Lower leg skin (tissue), 4 donors: ENCODE data around the gene ITSN1. TPM values are rescaled to one million over a fixed set of nuclear protein-coding genes. Genes with fewer than 3 reads are reported as not detected.

Source experiments
- DNase-seq, 2 donors: peaks; one replicate each; pipeline ENCODE4 v3.0.0-alpha.2; 2019; ENCODE audit warnings: low spot score in 2 of 2
- H3K4me3 ChIP-seq: fragments of 200-600 bp; sonication (generic); 2 replicates; pipeline ENCODE4 v1.5.1; 2017; ENCODE audit warnings: mild to moderate bottlenecking, low read depth; ENCODE audit not compliant: poor library complexity, severe bottlenecking
- POLR2A ChIP-seq, 2 donors: fragments of 450-650 bp; IDR thresholded peaks; one replicate each; pipeline ENCODE4 v1.6.1; 2016 to 2017; ENCODE audit warnings: antibody characterized with exemption in 2 of 2, mild to moderate bottlenecking in 1 of 2, moderate library complexity in 1 of 2
- WGBS, 2 donors: methylation state at CpG; one replicate each; pipeline ENCODE4 v1.1.5; 2018; 5-methylcytosine and 5-hydroxymethylcytosine counted together
- intact Hi-C: fragments of 100-400 bp; cut with DNase I; formaldehyde crosslinking; loops from one replicate; pipeline ENCODE4 v1.15.0; 2023; ENCODE audit warnings: low total_unique reads
- total RNA-seq, 4 donors: library from RNA; depleted of rRNA; stranded (reverse); fragments of >200 nt; gene quantifications; one replicate each; pipeline ENCODE4 v1.1.0, GENCODE V29; 2016
- TF ChIP-seq, protein P1 (sequence below), 3 donors: fragments of 450-650 bp; IDR thresholded peaks; one replicate each; pipeline ENCODE4 v1.5.1; 2016; ENCODE audit warnings: antibody characterized with exemption in 3 of 3, mild to moderate bottlenecking in 3 of 3, moderate library complexity in 2 of 3

Gene ITSN1
- total RNA-seq, 4 donors from 2014 or later = 17.4 to 39.5 (median 31.7) TPM

- 39 to 46% methylated on average over 6 of the region's 6 CpGs for WGBS, 2 donors
- intact Hi-C loops = no loop called here
- no peak for TF ChIP-seq POLR2A (IDR thresholded peaks at IDR 0.05)
- TF ChIP-seq, protein P1, sequence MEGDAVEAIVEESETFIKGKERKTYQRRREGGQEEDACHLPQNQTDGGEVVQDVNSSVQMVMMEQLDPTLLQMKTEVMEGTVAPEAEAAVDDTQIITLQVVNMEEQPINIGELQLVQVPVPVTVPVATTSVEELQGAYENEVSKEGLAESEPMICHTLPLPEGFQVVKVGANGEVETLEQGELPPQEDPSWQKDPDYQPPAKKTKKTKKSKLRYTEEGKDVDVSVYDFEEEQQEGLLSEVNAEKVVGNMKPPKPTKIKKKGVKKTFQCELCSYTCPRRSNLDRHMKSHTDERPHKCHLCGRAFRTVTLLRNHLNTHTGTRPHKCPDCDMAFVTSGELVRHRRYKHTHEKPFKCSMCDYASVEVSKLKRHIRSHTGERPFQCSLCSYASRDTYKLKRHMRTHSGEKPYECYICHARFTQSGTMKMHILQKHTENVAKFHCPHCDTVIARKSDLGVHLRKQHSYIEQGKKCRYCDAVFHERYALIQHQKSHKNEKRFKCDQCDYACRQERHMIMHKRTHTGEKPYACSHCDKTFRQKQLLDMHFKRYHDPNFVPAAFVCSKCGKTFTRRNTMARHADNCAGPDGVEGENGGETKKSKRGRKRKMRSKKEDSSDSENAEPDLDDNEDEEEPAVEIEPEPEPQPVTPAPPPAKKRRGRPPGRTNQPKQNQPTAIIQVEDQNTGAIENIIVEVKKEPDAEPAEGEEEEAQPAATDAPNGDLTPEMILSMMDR (IDR thresholded peaks at IDR 0.05) = no peak
Measured at GRCh38 chr21:33761441-33762036, 119.2 kb downstream of the ITSN1 start.

DNA sequence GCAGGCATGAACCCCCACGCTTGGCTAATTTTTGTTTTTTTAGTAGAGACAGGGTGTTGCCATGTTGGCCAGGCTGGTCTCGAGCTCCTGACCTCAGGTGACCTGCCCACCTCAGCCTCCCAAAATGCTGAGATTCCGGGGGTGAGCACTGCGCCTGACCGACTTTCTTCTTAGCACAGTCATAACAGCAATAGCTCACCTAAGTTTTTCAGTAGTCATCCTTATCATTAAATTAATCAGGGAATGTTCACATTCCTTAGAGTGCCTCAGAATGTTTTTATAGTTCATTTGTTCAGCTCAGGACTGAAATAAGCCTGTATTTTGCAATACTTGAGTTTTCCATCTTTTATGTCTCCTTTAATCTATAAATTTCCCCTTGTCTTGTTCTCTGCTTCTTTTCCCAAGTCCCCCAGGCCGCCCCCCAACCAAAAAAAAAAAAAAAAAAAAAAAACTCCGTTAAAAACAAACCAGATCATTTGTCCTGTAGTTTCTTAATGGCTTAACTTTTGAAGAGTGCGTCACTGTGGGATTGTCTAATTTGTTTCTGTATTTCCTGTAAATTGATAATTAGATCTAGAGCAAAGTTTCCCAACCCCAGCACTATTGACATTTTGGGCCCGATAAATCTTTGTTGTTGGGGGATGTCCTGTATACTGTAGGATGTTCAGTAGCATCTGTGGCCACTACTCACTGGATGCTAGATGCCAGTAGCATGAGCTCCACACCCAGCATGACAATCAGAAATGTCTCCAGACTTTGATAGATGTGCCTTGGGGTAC is 120.7 kb downstream of the ITSN1 start:
- no peak for DNase-seq
- intact Hi-C loops = no loop called here
- 89 to 95% methylated on average over 9 of the region's 9 CpGs for WGBS, 2 donors
- TF ChIP-seq, protein P1 (IDR thresholded peaks at IDR 0.05) = no peak
- TF ChIP-seq POLR2A (IDR thresholded peaks at IDR 0.05) = no peak
- no peak overlapping the region for H3K4me3 ChIP-seq

More at GRCh38 chr21:33761441-33762036, 119.2 kb downstream of the ITSN1 start:
- H3K4me3 ChIP-seq = no peak overlapping the region
- DNase-seq = peak in 1 of 2 donors; percentile 36

DNA sequence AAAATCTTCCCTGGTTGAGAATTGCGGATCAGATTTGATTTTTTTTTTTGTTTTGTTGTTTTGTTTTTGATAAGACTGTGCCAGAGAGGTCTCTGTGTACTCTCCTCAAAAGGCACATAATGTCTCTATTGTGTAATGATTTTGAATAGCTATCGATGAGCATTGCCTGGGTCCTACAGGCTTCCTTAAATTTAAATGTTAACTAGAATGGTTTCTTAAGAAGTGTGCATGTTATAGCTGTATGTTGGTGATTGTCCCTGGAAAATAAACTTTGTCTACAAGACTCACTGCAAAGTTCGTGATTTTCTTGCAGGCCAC is 121.2 kb downstream of the ITSN1 start:
- H3K4me3 ChIP-seq = no peak overlapping the region
- intact Hi-C loops = no loop called here
- no peak for DNase-seq
- WGBS, 2 donors = 86 to 87% methylated on average over 3 of the region's 3 CpGs
- TF ChIP-seq, protein P1 (IDR thresholded peaks at IDR 0.05) = no peak
- TF ChIP-seq POLR2A (IDR thresholded peaks at IDR 0.05) = no peak

- WGBS, 2 donors = 89 to 90% methylated on average over 1 of the region's 1 CpG
- no peak overlapping the region for H3K4me3 ChIP-seq
- intact Hi-C loops = no loop called here
- no peak for TF ChIP-seq POLR2A (IDR thresholded peaks at IDR 0.05)
- TF ChIP-seq, protein P1 (IDR thresholded peaks at IDR 0.05) = no peak
- no peak for DNase-seq
Measured at GRCh38 chr21:33767236-33767635, 124.9 kb downstream of the ITSN1 start.

DNA sequence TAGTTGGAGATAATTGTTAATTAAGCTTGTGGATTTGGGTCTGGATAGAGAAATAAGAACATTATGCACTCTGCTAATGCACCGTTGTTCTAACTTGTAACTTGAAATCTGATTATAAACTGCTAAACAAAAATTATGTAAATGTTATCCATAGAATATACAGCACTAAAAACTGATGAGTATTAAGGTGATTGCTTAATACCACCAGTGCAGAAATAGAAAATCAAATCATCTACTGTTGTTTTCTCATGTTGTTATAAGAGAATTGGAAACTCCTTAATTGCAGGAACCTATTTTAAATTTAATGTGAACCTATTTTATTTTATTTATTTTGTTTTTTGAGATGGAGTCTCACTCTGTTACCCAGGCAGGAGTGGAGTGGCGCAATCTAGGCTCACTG is 125.7 kb downstream of the ITSN1 start:
- WGBS, 2 donors = 80 to 88% methylated on average over 2 of the region's 2 CpGs
- no peak overlapping the region for H3K4me3 ChIP-seq
- intact Hi-C loops = no loop called here
- DNase-seq = no peak
- TF ChIP-seq, protein P1 (IDR thresholded peaks at IDR 0.05) = no peak
- no peak for TF ChIP-seq POLR2A (IDR thresholded peaks at IDR 0.05)
